Measurements from ENCODE around the gene CYP3A7. TPM values are rescaled to one million over a fixed set of nuclear protein-coding genes. Genes with fewer than 3 reads are reported as not detected.
"Not testable (repeated sequence)": the region's sequence is repeated elsewhere in the genome, so short reads cannot be mapped to it uniquely, and the experiment has no call there.

CYP3A7 gene
- total RNA-seq = not detected in 2 replicates

DNA sequence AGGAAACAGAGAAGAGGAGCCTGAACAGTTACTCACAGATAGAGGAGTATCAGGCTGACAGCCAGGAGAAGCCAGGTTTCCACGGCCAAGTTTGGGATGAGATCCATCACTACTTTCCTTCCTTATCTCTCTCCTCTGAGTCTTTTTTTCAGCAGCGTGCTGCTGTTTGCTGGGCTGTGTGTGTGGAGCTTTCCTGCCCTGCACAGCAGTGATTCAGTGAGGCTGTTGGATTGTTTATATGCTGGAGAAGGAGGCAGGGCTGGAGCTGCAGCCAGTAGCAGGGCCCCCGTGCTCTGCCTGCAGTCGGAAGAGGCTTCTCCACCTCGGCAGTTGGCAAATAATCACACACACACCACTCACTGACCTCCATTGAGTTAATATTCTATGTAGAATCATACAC, at the start of gene CYP3A7:
CYP3A7 (minus strand) TSS at position 210 of the 400 bp plus-strand sequence; CDS start at position 107, 103 bp downstream.
- DNase-seq (ENCODE audit: low read depth) = no peak

- DNase-seq (ENCODE audit: low read depth) = no peak
These were observed 49.0 kb upstream of the CYP3A7 start, which contains the start of gene CYP3A4 for GRCh38 chr7:99784007-99784406. Gene CYP3A4, minus strand, starts transcription at chr7:99784184. Its CDS starts 103 bp downstream, at chr7:99784081.

- no peak for DNase-seq (ENCODE audit: low read depth)
These were observed 47.3 kb upstream of the CYP3A7 start for GRCh38 chr7:99782012-99782953.

- no peak for DNase-seq (ENCODE audit: low read depth)
These were observed 45.6 kb upstream of the CYP3A7 start for GRCh38 chr7:99780588-99780987.

GRCh38 chr7:99779949-99780348, 45.0 kb upstream of the CYP3A7 start:
- DNase-seq (ENCODE audit: low read depth) = no peak

- DNase-seq (ENCODE audit: low read depth) = no peak
These were observed 43.9 kb upstream of the CYP3A7 start for GRCh38 chr7:99778880-99779279.

DNA sequence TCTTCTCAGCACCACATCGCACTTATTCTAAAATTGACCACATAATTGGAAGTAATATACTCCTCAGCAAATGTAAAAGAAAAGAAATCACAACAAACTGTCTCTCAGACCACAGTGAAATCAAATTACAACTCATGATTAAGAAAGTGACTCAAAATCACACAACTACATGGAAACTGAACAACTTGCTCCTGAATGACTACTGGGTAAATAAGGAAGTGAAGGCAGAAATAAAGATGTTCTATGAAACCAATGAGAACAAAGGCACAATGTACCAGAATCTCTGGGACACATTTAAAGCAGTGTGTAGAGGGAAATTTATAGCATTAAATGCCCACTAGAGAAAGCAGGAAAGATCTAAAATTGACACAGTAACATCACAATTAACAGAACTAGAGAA, 38.4 kb upstream of the CYP3A7 start:
- peak; percentile 48 for DNase-seq (ENCODE audit: low read depth)

DNA sequence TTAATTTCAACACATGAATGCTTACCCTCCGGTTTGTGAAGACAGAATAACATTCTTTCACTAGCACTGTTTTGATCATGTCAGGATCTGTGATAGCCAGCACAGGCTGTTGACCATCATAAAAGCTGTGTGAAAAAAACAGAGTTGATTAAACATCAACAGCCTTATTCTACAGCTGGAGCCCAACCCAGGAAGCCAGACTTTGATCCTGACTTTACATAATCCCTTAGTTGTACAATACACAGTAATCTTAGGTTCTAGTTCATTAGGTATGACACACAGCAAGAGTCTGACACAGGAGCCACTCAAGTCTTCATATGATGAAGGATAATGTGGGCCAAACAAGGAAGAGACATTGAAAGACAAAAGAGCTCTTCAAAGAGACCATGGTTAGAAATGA, 37.6 kb upstream of the CYP3A7 start:
- peak; percentile 85 for DNase-seq (ENCODE audit: low read depth)

DNA sequence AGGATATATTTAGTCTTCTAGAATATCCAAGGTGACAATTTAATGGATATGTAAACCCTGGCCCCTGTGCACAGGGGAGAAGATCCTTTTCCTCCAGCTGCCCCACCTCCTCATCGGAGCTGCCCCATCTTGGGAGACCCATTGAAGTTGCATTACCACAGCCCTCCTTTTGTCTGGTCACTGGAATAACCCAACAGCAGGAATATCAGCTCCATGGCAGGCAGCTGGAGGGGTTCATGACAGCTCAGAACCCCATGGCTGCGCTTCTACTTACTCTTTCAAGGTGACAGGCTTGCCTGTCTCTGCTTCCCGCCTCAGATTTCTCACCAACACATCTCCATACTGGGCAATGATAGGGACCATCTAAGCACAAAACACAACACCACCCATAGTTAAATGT, 34.5 kb upstream of the CYP3A7 start:
- not testable (repeated sequence) for DNase-seq (ENCODE audit: low read depth)

GRCh38 chr7:99768471-99768870, 33.5 kb upstream of the CYP3A7 start:
- DNase-seq (ENCODE audit: low read depth) = no peak

- DNase-seq (ENCODE audit: low read depth) = no peak
These were observed 32.7 kb upstream of the CYP3A7 start for GRCh38 chr7:99767662-99768061.

DNA sequence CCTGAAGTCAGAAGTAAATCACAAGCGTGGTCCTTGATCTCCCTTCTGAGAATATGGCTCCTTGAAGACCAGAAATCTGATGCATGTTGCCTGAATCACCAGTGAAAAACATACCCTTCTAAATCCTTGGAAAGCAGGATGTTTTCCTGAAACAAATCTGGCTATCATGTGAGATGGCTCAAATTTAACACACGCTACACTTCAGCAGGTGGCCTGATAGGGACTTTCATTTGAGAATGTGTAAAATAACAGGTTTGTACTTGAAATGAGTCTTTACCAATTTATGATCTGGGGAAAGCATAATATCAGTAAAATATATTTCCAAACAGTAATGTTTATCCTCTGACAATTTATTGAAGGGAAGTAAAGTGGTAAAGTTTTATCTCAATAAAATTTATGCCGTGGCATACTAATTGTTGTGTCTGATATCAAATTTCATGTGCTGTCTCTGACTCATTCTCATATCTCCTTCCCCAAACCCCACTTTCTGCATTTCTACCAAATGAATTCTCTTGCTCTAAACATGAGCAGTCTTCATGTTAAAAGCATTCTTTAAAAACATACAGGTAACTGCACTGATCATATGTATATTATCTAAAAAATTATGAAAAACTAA, 31.6 kb upstream of the CYP3A7 start:
- no peak for DNase-seq (ENCODE audit: low read depth)

DNA sequence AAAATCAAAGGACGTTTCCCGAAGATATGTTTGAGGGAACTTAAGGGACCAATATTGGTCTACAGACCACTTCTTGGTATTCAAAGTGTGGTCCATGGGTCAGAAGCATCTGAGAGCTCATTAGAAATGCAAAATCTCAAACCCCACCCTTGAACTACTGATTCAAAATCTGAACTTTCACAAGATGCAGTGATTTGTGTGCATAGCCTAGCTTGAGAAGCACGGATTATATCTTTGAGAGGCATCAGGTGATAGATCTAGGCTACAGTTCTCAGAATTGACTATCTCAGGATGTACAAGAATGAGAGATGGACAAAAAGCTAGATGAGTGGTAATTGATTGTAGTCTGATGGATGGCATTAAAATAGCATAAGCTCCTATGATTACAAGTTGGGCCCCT, 29.5 kb upstream of the CYP3A7 start:
- no peak for DNase-seq (ENCODE audit: low read depth)

GRCh38 chr7:99762680-99763327, 27.8 kb upstream of the CYP3A7 start:
- DNase-seq (ENCODE audit: low read depth) = peak; percentile 42

DNA sequence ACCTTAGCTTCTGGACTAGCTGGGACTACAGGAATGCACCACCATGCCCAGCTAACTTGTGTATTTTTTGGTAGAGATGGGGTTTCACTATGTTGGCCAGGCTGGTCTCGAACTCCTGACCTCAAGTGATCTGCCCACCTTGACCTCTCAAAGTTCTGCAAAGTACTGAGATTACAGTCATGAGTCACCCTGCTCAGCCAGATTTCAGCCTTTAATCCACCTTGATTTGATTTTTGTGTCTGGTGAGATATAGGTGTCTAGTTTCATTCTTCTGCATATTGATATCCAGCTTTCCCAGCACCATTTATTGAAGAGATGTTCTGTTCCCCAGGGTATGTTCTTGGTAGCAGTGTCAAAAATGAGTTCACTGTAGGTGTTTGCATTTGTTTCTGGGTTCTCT, 20.1 kb upstream of the CYP3A7 start:
- no peak for DNase-seq (ENCODE audit: low read depth)

GRCh38 chr7:99752356-99752755, 17.4 kb upstream of the CYP3A7 start:
- no peak for DNase-seq (ENCODE audit: low read depth)

DNA sequence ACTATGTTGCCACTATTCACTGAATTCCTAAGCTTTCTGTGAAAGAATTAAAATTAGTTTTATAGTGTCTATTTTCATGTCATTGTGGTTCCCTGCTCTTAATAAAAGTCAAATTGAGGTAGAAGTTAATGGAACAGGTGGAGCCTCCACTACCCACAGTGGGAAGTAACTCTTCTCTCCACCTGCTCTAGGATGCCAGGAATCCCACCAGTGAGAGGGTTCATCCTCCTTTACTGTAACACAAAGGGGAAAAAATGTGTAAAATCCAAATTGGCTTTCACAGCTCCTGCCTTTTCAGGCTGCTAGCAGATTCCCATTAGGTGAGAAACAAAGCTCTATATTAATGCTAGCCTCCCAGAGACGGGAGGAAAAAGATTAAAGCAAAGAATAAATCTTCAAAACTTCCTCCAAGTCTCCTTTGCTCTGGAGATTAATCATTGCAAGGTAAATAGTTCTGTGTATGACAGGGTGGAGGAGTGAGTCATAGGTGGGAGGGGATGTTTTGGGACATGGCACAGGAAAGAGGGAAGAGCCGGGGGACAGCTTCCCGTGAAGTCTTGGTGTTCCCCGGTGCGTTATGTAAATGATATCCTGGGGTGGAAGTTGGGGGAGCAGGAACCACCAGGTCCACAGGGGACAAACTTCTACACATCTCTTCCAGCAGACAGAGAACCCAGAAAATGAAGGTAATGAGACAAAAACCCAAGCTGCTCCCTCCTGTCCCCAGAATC, 16.5 kb upstream of the CYP3A7 start:
- peak; percentile 69 for DNase-seq (ENCODE audit: low read depth)

DNA sequence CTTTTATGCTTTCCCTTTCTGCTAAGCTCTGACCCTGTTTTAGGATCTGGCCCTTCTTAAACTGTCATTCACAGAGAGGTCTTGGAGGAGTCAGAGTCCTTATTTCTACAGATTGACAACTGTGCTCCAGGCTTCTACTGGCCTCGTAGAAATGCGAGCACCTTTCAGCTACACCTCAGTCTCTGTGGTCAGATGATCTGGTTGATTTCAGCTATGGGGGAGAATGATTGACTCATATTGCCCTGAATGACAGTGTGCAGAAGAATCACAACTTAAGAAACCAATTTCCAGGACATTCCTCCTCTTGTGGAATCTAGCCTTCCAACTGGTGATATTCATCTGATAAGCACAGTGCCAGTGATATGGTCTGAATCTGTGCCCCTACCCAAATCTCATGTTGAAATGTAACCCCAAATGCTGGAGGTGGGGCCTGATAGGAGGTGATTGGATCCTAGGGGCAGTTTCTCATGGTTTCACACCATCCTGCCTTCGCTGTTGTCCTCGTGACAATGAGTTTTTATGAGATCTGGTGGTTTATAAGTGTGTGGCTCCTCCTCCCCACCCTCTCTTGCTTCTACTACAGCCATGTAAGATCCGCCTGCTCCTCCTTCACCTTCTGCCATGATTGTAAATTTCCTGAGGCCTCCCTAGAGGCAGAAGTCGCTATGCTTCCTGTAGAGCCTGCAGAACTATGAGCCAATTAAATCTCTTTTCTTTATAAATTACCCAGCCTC, 14.0 kb upstream of the CYP3A7 start:
- DNase-seq (ENCODE audit: low read depth) = peak; percentile 60

- DNase-seq (ENCODE audit: low read depth) = not testable (repeated sequence)
These were observed 11.9 kb upstream of the CYP3A7 start for GRCh38 chr7:99746915-99747314.

DNA sequence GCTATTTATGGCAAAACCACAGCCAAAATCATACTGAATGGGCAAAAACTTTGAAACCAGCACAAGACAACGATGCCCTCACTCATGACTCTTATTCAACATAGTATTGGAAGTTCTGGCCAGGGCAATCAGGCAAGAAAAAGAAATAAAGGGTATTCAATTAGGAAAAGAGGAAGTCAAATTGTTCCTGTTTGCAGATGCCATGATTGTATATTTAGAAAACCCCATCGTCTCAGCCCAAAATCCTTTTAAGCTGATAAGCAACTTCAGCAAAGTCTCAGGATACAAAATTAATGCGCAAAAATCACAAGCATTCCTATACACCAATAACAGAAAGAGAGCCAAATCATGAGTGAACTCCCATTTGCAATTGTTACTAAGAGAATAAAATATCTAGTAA, 10.4 kb upstream of the CYP3A7 start:
- not testable (repeated sequence) for DNase-seq (ENCODE audit: low read depth)
